B cell (primary cell): ENCODE measurements around the gene PDGFRA.

ENCODE experiments used
- CTCF ChIP-seq: fragments of 200-600 bp; IDR thresholded peaks from one replicate; pipeline ENCODE4 v1.8.0; 2022; ENCODE audit warnings: antibody characterized with exemption, mild to moderate bottlenecking
- EZH2 ChIP-seq: IDR thresholded peaks from 2 replicates; pipeline ENCODE4 v1.6.1; 2012; ENCODE audit warnings: borderline replicate concordance, low read depth, mild to moderate bottlenecking, moderate library complexity, low read length; ENCODE audit not compliant: insufficient read depth, poor library complexity, severe bottlenecking

GRCh38 chr4:54184581-54184980 lies 44.5 kb upstream of the PDGFRA start:
- TF ChIP-seq CTCF (no peak), EZH2 (no peak)
